ENCODE measurements around the gene OR6Q1. TPM values are rescaled to one million over a fixed set of nuclear protein-coding genes. Genes with fewer than 3 reads are reported as not detected.

Gene OR6Q1
- total RNA-seq, 2 donors from 2014 or later: not detected

DNA sequence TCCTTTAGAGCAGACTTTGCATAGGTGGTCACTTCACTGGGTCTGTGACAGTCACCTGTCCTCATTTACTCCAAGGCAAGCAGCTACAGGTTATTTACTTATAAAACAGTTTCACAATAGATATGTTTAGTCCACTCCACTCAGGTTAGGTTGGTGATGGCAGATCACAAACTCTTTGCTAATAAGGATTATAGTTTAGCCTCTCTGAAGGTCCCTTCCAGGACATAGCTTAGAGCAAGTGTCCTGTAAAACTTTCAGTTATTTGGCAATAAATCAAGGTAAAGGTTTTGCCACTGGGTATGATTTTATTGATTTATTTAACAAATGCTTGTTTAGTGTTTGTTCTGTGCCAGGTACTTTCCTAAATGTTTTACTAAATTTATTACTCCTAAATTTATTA, 8.8 kb downstream of the OR6Q1 start:
- H3K9ac ChIP-seq (ENCODE audit: low read depth in 2 of 2, low read length in 2 of 2): no peak overlapping the region
- intact Hi-C loops (cut with DNase I): no loop called here
- DNase-seq: no peak

DNA sequence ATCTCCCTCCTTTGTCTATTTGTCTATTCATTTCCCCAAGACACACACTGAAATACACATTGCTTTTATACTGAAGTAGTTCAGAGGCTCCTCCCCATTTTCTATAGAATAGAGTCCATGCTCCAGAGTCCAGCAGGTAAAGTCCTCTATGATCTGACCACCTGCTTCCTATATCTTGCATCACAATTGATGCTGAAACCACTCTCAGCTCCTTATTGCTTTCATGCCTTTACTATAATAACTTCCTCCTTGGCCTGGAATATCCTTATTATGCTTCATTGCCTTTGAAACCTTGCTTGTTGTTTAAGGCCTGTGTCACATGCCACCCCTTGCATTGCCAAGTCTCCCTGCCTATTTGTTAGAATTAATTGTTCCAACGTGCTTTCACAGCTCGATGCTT, 12.6 kb downstream of the OR6Q1 start:
- no peak for DNase-seq
- intact Hi-C loops (cut with DNase I): no loop called here
- no peak overlapping the region for H3K4me3 ChIP-seq

More for the DNA sequence above, 8.8 kb downstream of the OR6Q1 start:
- no peaks in the 10 kb centered on the region for H3K27me3 ChIP-seq
- no peaks in the 10 kb centered on the region for H3K36me3 ChIP-seq
- H3K4me1 ChIP-seq: no peaks in the 10 kb centered on the region
- H3K9me3 ChIP-seq: no peaks in the 10 kb centered on the region
- H3K4me3 ChIP-seq: no peak overlapping the region
- no peak overlapping the region for H3K27ac ChIP-seq
- TF ChIP-seq, protein P1, sequence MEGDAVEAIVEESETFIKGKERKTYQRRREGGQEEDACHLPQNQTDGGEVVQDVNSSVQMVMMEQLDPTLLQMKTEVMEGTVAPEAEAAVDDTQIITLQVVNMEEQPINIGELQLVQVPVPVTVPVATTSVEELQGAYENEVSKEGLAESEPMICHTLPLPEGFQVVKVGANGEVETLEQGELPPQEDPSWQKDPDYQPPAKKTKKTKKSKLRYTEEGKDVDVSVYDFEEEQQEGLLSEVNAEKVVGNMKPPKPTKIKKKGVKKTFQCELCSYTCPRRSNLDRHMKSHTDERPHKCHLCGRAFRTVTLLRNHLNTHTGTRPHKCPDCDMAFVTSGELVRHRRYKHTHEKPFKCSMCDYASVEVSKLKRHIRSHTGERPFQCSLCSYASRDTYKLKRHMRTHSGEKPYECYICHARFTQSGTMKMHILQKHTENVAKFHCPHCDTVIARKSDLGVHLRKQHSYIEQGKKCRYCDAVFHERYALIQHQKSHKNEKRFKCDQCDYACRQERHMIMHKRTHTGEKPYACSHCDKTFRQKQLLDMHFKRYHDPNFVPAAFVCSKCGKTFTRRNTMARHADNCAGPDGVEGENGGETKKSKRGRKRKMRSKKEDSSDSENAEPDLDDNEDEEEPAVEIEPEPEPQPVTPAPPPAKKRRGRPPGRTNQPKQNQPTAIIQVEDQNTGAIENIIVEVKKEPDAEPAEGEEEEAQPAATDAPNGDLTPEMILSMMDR (IDR thresholded peaks at IDR 0.05): no peak

DNA sequence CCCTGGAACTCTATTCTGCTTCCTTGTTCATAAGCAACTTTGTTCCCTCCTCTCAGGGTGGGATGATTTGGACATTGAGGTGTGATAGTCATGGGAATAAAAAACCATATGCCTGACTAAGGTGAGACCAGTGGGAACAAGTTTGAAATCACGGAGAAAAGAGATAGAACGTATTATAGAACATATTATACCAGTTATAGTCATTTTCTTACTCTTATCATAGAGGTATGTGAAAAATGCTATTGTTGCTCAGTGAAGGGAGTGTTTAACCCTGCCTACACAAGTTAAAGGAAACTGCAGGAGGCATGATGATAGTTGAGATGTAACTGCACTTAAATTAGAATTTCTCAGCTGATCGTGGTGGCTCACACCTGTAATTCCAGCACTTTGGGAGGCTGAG, 15.5 kb downstream of the OR6Q1 start:
- Histone ChIP-seq H3K27ac (no peak overlapping the region), H3K4me3 (no peak overlapping the region), H3K9me3 (no peaks in the 10 kb centered on the region), H3K36me3 (no peaks in the 10 kb centered on the region), H3K4me1 (no peaks in the 10 kb centered on the region), H3K9ac (ENCODE audit: low read depth in 2 of 2, low read length in 2 of 2) (no peak overlapping the region), H3K27me3 (no peaks in the 10 kb centered on the region)
- intact Hi-C loops (cut with DNase I): no loop called here
- DNase-seq: no peak
- TF ChIP-seq, protein P1 (IDR thresholded peaks at IDR 0.05): no peak

More for the DNA sequence above, 12.6 kb downstream of the OR6Q1 start:
- no peak overlapping the region for H3K9ac ChIP-seq (ENCODE audit: low read depth in 2 of 2, low read length in 2 of 2)
- H3K27ac ChIP-seq: no peak overlapping the region
- no peaks in the 10 kb centered on the region for H3K36me3 ChIP-seq
- no peaks in the 10 kb centered on the region for H3K9me3 ChIP-seq
- H3K27me3 ChIP-seq: no peaks in the 10 kb centered on the region
- no peaks in the 10 kb centered on the region for H3K4me1 ChIP-seq
- TF ChIP-seq, protein P1 (IDR thresholded peaks at IDR 0.05): no peak

DNA sequence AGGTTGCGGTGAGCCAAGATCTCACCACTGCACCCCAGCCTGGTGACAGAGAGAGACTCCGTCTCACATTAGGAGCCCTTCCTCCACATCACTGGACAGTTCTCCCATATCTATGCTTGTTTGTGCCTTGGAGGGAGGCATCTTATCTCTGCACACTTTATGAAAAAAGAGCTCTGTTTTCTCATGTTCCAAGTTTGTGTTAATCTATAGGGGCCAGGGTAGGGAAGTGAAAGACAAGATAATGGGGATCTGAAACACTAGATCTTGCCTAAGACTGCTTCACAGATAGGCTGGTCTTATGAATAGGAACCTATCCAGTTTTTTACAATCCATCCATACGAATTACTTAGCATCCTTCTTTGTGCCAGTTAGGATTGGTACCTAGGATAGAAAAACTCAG, 17.1 kb downstream of the OR6Q1 start:
- no peak overlapping the region for H3K4me3 ChIP-seq
- DNase-seq: no peak
- TF ChIP-seq, protein P1 (IDR thresholded peaks at IDR 0.05): no peak
- no peak overlapping the region for H3K27ac ChIP-seq
- no peaks in the 10 kb centered on the region for H3K9me3 ChIP-seq
- no peak overlapping the region for H3K9ac ChIP-seq (ENCODE audit: low read depth in 2 of 2, low read length in 2 of 2)
- intact Hi-C loops (cut with DNase I): no loop called here
- H3K27me3 ChIP-seq: no peaks in the 10 kb centered on the region
- H3K4me1 ChIP-seq: no peaks in the 10 kb centered on the region
- no peaks in the 10 kb centered on the region for H3K36me3 ChIP-seq

DNA sequence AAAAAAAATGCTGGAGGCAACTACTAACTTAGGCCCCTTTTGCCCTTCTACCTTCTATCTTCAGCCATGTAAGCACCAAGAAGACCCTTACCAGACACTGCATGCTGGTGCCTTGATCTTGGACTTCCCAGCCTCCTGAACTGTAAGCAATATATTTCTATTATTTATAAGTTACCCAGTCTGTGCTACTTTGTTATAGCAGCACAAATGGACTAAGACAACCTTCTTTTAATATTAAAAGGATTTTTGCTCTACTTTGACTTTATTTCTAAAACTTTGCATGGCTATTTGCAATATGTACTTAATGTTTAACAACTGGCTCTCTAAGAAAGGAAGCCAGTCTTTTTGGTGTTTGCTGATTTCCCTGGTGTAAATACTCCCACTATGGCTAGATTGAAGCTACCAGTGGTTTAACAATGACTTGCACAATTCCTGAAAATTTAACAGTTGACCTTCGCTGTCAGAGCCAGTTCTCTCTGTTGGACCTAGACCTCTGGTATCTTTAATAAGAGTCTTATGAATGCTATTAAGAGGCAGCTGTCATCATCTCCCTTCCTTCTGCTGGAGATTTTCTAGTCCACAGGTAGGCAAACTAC, 25.2 kb downstream of the OR6Q1 start:
- intact Hi-C loops (cut with DNase I): no loop called here
- H3K27ac ChIP-seq: no peak overlapping the region
- H3K9me3 ChIP-seq: no peaks in the 10 kb centered on the region
- TF ChIP-seq, protein P1 (IDR thresholded peaks at IDR 0.05): no peak
- H3K4me1 ChIP-seq: no peaks in the 10 kb centered on the region
- no peak for DNase-seq
- H3K9ac ChIP-seq (ENCODE audit: low read depth in 2 of 2, low read length in 2 of 2): no peak overlapping the region
- H3K4me3 ChIP-seq: no peak overlapping the region
- no peaks in the 10 kb centered on the region for H3K36me3 ChIP-seq
- H3K27me3 ChIP-seq: no peaks in the 10 kb centered on the region

Data from colonic mucosa (tissue), 4 donors.